T-helper 1 cell (primary cell): ENCODE data around the gene PAH.

Experiments used
- DNase-seq, 5 donors: peaks; one replicate each; pipeline ENCODE4 v3.0.0-alpha.2; 2012 to 2020

PAH gene

GRCh38 chr12:102950107-102950949 is 33.3 kb upstream of the PAH start:
- no peak for DNase-seq

GRCh38 chr12:102948941-102949352 is 31.9 kb upstream of the PAH start:
- DNase-seq, result peak in 2 of 5 donors; percentile 16 to 34

GRCh38 chr12:102946042-102946441 is 29.0 kb upstream of the PAH start:
- DNase-seq, result no peak

DNA sequence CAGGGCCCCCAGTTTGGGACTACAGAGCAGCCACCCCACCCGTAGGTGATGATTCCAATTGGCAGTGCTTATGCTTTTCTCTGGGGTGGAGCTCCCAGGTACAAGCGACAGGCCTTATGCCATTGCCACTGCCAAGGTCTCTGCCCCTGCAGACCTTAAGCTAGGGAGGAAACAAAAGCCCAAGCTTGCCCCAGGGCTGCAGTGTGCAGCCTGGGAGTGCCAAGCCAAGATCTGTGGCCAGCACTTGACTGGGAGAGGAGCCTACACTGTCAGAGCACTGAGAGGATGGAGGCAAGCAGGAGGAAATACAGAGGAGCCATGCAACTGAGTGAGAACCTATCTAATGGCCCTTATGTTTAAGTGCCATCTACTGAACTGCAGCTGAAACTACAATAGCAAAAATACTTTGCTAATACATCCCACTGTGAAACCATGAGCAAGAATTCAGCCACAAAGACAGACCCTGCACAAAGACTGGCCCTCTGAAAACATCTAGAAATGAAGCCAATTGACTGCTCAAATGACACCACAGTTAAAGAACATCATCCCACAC is 22.7 kb upstream of the PAH start:
- DNase-seq, result no peak

DNA sequence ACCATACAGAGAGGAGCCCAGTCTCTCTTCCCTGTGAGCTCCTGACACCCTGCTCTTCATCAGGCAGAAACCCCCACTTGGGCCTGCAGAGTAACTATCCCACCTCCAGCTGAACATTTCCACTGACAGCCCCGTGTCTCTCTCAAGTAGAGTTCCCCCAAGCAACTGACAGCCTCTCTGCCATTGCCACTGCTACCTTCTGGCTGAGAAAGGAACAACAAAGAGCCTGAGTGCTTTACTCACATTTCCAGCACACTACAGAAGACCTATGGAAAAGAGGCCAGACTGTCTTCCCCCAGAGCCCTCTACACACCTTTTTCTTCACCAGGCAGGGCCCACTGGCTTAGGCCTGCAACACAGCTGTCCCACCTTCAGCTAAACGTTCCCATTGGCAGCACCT is 22.0 kb upstream of the PAH start:
- no peak for DNase-seq

- DNase-seq, result no peak
Observed at GRCh38 chr12:102933168-102933567, 16.1 kb upstream of the PAH start.

DNA sequence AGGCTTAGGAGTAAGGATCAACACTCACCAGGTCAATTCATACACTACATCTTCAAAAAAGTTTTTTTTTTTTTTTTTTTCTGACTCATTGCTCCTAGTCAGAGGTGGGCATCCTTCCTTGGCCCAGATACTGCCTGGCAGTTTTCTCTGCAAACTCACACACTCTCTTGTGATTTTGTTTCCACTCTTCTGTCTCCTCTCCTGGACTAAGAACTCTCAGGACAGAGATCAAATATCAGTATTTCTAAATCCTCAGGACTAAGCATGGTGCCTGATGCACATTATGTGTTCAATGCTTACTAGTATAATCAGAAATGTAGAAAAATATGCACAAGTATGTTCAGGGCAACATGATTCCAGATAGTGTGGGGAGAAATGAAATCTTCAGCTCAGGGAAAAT is 10.2 kb upstream of the PAH start:
- no peak for DNase-seq

- no peak for DNase-seq
Observed at GRCh38 chr12:102921240-102921639, 4.2 kb upstream of the PAH start.

DNA sequence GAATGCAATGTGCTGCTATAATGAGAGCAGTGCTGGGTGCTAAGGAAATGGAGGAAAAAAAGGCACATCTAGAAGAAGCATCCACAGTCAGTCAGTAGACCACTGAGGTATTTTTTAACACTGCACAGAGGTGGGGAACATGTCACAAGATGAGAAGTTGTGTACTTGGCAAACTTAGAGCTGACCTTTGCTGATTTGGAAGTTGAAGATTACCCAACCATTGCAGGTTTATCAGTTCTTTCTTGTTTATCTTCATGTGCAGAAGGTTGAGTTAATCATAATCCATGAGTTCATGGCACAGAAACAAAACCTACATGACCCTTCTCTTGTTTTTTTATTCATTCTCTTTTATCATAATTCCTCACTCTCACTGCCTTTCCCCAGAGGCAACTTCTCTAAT is 3.2 kb upstream of the PAH start:
- DNase-seq, result no peak

- DNase-seq, result no peak
Observed at GRCh38 chr12:102918840-102919239, 1.8 kb upstream of the PAH start.

DNA sequence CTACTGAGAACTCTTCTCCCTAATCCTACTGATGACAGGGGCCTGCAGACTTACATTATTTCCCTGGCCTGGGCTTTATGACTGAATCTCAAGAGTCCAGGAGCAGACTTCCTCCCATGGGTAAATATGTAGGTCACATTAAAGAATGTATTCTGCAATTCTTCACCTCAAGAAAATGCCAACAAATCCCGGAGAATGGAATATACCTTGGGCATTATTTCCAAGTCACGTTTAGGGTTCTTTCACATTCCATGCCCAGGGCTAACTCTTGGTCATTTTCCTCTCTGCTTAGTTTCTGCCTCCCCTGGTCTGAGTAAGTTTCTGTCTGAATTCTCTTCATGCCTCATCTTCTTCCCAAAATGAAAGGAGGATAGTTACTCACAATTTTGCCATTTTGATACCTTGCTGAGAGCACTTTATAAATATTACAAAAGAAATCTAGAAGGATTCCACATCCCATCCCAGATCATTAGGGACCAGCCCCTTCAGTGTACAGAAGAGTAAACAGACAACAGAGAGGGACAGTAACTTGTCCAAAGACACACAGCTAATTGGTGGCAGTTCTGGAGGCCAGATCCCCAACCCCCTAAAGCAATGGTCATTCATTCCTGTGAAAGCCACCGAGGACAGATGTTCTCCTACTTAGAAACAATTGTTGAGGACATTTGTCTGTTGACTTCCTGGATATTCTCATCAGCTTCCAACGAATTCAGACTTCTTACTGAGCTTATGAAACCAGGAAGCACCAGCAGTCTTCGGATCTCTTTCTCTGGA is 605 bp downstream of the PAH start:
- no peak for DNase-seq

DNA sequence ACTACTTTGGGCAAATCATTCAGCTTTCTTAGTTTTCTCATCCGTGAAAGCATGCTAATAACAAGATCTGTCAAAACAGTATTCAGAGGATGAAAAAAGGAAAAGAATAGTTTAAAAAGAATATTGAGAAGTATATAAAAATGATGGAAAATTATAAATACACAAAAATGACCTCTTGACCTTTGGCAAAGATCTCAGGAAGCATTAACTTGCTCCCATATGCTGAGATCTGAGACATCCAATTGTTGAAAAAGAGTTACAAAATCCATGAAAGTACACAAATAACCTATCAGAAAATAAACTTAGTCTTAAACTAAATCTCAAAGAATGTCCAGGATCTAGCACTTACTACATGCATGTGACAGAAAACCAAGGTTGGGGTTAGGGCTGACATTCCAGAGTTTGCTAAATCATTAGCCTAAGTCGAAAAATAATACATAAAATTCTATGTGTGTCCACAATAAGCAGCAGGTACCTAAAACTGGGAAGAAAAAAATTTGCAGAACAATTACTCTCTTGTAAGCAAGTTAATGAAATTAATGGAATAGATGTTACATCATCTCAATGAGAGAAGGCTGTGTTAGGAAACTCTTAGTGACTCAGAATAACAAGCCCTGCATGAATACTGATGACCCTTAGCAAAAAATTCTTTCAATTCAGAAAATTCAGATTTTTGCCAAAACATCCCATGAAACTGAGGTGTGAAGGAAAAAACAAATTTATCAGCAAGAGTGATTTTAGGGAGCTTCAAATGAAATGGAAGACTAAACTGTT is 3.4 kb downstream of the PAH start:
- no peak for DNase-seq

DNA sequence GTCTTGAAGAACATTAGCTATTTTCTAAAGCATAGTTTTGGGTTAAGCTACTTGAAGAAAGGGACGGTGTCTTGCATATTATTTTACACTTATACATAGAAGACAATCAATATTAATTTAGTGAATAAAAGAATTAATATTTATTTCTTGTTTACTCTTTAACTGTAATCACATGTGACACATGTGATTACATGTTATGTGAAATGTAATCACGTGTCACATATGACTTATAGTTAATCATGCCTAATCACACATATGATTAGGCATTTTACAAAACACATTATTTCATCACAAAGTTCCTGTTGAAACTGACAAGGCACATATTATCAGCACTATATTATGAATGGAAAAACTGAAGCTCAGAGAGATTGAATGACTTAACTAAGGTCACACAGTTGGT is 4.8 kb downstream of the PAH start:
- DNase-seq, result no peak

GRCh38 chr12:102911320-102911719 is 5.7 kb downstream of the PAH start:
- no peak for DNase-seq

DNA sequence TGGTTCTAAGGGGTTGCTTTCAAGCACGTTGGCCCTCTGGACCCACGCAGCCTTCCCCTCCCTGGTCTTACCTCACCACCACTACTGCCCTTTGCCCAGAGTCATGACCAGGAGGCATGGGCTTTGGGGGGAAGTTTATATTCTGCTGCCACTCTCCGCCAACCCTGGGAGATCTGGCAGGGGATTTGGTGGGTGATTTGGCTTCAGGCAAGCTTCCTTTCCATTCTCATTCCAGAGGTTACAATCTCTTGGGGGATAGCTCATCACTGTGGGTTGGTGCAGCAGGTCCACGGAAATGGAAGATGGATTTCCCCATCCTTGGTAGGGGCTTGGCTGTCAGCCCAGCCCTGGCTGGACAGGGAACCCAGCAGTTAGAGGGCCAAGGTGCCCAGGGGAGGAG is 6.3 kb downstream of the PAH start:
- no peak for DNase-seq

- no peak for DNase-seq
Observed at GRCh38 chr12:102910137-102910536, 6.9 kb downstream of the PAH start.

DNA sequence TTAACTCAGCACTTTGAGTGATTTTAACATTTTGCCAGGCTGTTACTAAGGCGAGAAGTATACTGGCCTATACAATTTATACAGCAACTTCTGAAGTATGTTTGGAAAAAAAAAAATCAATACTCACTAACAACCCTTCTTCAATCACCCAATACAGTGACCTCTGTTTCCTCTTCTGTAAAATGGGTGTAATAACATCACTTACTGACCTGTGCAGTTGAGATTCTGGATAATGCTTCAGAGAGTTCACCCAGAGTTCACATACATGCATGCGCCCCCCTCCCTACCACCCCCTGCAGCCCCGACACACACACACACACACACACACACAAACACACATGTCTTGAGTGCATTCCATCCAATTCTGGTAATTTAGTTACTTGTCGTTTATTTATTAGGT is 9.1 kb downstream of the PAH start:
- DNase-seq, result no peak

GRCh38 chr12:102905229-102905628 is 11.8 kb downstream of the PAH start:
- no peak for DNase-seq

DNA sequence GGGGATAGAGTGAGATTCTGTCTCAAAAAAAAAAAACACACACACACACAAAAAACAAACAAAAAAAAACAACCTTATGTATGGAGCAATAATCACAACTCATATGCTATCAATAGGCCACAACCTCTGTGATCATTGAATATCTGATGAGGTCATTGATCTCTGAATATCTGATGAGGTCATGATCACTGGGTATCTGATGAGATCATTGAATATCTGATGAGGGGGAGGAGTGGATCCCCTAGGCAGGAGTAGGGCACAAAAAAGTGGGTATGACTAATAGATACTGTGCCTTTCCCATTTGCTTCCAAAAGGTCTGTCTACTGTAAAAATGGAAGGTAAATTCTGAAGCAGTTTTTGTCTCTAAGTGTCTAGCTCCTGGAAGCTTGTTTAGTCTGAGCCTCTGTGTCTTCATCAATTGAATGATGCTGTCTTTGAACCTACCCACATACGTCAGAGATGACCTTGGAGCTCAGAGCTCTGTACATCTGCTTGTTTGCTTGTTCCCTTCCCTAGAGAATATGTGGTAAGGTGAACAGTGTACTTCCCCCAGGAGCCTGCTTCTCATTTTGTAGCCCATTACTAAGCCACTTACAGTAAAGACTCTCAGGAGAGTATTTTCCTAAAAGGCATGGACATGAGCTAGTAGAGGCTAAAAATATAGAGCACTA is 13.6 kb downstream of the PAH start:
- no peak for DNase-seq

DNA sequence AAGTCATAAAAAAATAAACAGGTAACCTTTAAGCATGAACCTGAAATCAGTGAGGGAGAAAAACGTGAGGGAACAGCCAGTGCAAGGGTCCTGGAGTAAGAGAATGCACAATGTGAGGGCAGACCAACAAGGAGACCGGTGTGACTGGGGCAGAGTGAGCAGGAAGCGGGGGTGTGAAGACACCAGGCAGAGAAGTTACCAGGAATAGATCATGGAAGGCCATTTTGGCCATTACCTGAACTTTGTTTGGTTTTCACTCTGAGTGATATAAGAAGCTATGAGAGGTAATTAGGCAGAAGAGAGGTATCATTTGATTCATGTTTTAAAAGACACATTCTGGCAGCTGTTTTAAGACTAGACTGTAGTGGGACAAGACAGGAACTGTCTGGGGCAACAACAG is 15.0 kb downstream of the PAH start:
- no peak for DNase-seq

GRCh38 chr12:102900389-102900788 is 16.7 kb downstream of the PAH start:
- DNase-seq, result no peak

- no peak for DNase-seq
Observed at GRCh38 chr12:102896067-102896466, 21.0 kb downstream of the PAH start.

DNA sequence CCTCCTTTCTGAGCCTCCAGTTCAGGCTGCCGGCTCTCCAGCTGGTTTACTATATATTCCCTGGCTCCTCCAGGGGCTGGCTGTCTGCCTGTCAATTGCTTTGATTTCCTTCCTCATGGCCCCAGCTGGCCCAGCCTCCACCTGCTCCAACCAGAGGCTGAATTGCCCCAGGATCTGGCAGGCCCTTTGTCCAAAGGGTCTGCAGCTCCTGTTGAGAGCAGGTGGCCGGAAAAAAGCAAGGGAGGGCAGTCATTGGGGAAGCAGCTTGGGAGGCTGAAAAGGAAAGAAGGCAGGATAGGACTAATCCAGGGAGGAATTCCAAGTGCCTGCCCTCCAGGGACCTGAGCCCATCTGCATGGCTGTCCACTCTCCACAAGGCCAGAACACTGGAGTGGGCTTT is 25.3 kb downstream of the PAH start:
- DNase-seq, result no peak
